Endothelial cell of umbilical vein (primary cell): ENCODE results near the gene TMC3. TPM values are rescaled to one million over a fixed set of nuclear protein-coding genes. Genes with fewer than 3 reads are reported as not detected.

Experiments used
- BruUV-seq: library from RNA; stranded (reverse); fragments of 400-500 nt; replicated peaks from 2 replicates; lab custom pipeline; 2021; lab: Mats Ljungman, UMichigan
- CTCF ChIA-PET: fragments of 300-600, 350-600 bp; sonication (Branson Sonifier 250); formaldehyde crosslinking; loops from one replicate; lab custom pipeline; 2021; ENCODE audit warnings: antibody characterized with exemption, inconsistent platforms; lab: Charles Lee
- POLR2A ChIA-PET: fragments of 300-600, 350-600 bp; sonication (Branson Sonifier 250); formaldehyde crosslinking; loops from one replicate; lab custom pipeline; 2021; ENCODE audit warnings: antibody characterized with exemption, inconsistent platforms; lab: Charles Lee
- DNase-seq: peaks from one replicate; pipeline ENCODE4 v3.0.0-alpha.2; 2011; ENCODE audit warnings: low read depth, low spot score
- FAIRE-seq: peaks from 2 replicates; lab custom pipeline; 2011; peaks lifted over from hg19 to GRCh38; lab: Jason Lieb, UNC
- H2AFZ ChIP-seq: 2 replicates; pipeline ENCODE4 v1.6.0; 2012; ENCODE audit warnings: low read depth, low read length, control low read depth, inconsistent platforms
- H3K27ac ChIP-seq: 2 replicates; pipeline ENCODE4 v1.5.1; 2011; ENCODE audit warnings: low read depth, mild to moderate bottlenecking, control low read depth, low read length, moderate library complexity; ENCODE audit not compliant: insufficient read depth
- H3K27me3 ChIP-seq, 2 experiments: 2 replicates each; pipeline versions ENCODE4 v1.6.0 to v1.6.1; 2011; ENCODE audit warnings: low read length in 2 of 2, mixed read lengths in 1 of 2; ENCODE audit not compliant: control insufficient read depth in 2 of 2, insufficient read depth in 2 of 2
- H3K36me3 ChIP-seq, 2 experiments: 2 replicates in 1 of 2; 3 replicates in 1 of 2; pipeline ENCODE4 v1.5.1; 2011; ENCODE audit warnings: low read length in 2 of 2, mild to moderate bottlenecking in 1 of 2, moderate library complexity in 1 of 2; ENCODE audit not compliant: control insufficient read depth in 2 of 2, insufficient read depth in 2 of 2; ENCODE audit errors: extremely low read depth in 1 of 2
- H3K4me1 ChIP-seq: 3 replicates; pipeline ENCODE4 v1.5.1; 2011; ENCODE audit warnings: mild to moderate bottlenecking, low read length; ENCODE audit not compliant: control insufficient read depth, insufficient read depth; ENCODE audit errors: extremely low read depth
- H3K4me2 ChIP-seq: 2 replicates; pipeline ENCODE4 v1.6.1; 2011; ENCODE audit warnings: low read length, control low read depth, mixed read lengths; ENCODE audit not compliant: insufficient read depth
- H3K4me3 ChIP-seq, 3 experiments: fragments of 200-600 bp in 1 of 3; sonication (generic), shearing (Covaris generic) in 1 of 3; replicated peaks in 1 of 3; 2 replicates each; pipeline ENCODE4 v1.5.1; 2011 to 2016; ENCODE audit warnings: control low read depth in 3 of 3, low read length in 3 of 3, mild to moderate bottlenecking in 2 of 3, inconsistent platforms in 1 of 3, low read depth in 1 of 3, moderate library complexity in 1 of 3; ENCODE audit not compliant: insufficient read depth in 1 of 3
- H3K79me2 ChIP-seq: 2 replicates; pipeline ENCODE4 v1.6.0; 2012; ENCODE audit warnings: low read length, inconsistent platforms; ENCODE audit not compliant: control insufficient read depth, insufficient read depth
- H3K9ac ChIP-seq: replicated peaks from 2 replicates; pipeline ENCODE3; 2011; ENCODE audit warnings: low read length, control low read depth; ENCODE audit not compliant: insufficient read depth; ENCODE audit errors: extremely low read depth
- H3K9me1 ChIP-seq: replicated peaks from 3 replicates; pipeline ENCODE4 v1.6.0; 2011; ENCODE audit warnings: mild to moderate bottlenecking, low read length; ENCODE audit not compliant: control insufficient read depth, insufficient read depth; ENCODE audit errors: extremely low read depth
- H3K9me3 ChIP-seq: replicated peaks from 2 replicates; pipeline ENCODE4 v1.5.1; 2012; ENCODE audit warnings: low read length, inconsistent platforms; ENCODE audit not compliant: control insufficient read depth, insufficient read depth
- H4K20me1 ChIP-seq: replicated peaks from 2 replicates; pipeline ENCODE3; 2011; ENCODE audit warnings: mild to moderate bottlenecking, low read length; ENCODE audit not compliant: control insufficient read depth, insufficient read depth; ENCODE audit errors: extremely low read depth
- EZH2 ChIP-seq: IDR thresholded peaks from 2 replicates; pipeline ENCODE4 v1.6.1; 2012; ENCODE audit warnings: borderline replicate concordance, low read depth, mild to moderate bottlenecking, moderate library complexity, low read length, inconsistent platforms; ENCODE audit not compliant: severe bottlenecking
- FOS ChIP-seq: IDR thresholded peaks from 2 replicates; pipeline ENCODE4 v1.6.1; 2011; ENCODE audit warnings: mild to moderate bottlenecking, low read length, moderate library complexity, borderline replicate concordance; ENCODE audit not compliant: insufficient read depth
- GATA2 ChIP-seq: IDR thresholded peaks from 2 replicates; pipeline ENCODE4 v1.7.0; 2011; ENCODE audit warnings: low read depth, mild to moderate bottlenecking, moderate library complexity, mixed read lengths, low read length; ENCODE audit not compliant: insufficient read length, insufficient read depth
- JUN ChIP-seq: IDR thresholded peaks from 2 replicates; pipeline ENCODE4 v1.6.1; 2011; ENCODE audit warnings: borderline replicate concordance, low read depth; ENCODE audit not compliant: insufficient read length, insufficient read depth
- MAX ChIP-seq: IDR thresholded peaks from 2 replicates; pipeline ENCODE4 v1.6.1; 2011; ENCODE audit not compliant: insufficient read depth, insufficient read length
- MYC ChIP-seq: IDR thresholded peaks from one replicate; pipeline ENCODE4 v1.6.1; 2011; ENCODE audit warnings: mild to moderate bottlenecking, low read depth, low read length
- POLR2A ChIP-seq: IDR thresholded peaks from 2 replicates; pipeline ENCODE4 v1.6.1; 2012; ENCODE audit warnings: low read depth, mild to moderate bottlenecking, control low read depth, low read length
- POLR2AphosphoS5 ChIP-seq: IDR thresholded peaks from 2 replicates; pipeline ENCODE4 v1.6.1; 2012; ENCODE audit warnings: low read depth, mild to moderate bottlenecking, control low read depth, low read length, moderate library complexity; ENCODE audit not compliant: insufficient read depth
- dilution Hi-C: fragments of 300-500 bp; cut with MboI; formaldehyde crosslinking; loops from one replicate; pipeline ENCODE4 v1.15.0; 2019; ENCODE audit warnings: low sequenced_read_pairs; ENCODE audit not compliant: extremely low pct_ligation_motif_present
- intact Hi-C: fragments of 100-400 bp; cut with micrococcal nuclease; formaldehyde crosslinking; loops from one replicate; pipeline ENCODE4 v1.10.0; 2022
- polyA plus RNA-seq, 4 experiments: library from polyadenylated mRNA; depleted of rRNA in 3 of 4; stranded (reverse) in 3 of 4; unstranded in 1 of 4; fragments of >200 nt; gene quantifications; 2 replicates each; pipeline versions ENCODE4 v1.2.1 to v1.2.3, GENCODE V29; 2011 to 2012; ENCODE audit warnings: missing spikeins in 1 of 4
- total RNA-seq: library from RNA; stranded (reverse); gene quantifications from 2 replicates; pipeline ENCODE4 v1.2.3, GENCODE V29; 2021

Gene TMC3
- total and polyA plus RNA-seq, 2 donors (not counting 3 experiments of a cell fraction or from before 2014, with no cell fraction given) = not detected

- CTCF ChIA-PET = no interaction called here
- no peak for FAIRE-seq
- no TSS peak for BruUV-seq
- Histone ChIP-seq H2AFZ (no peak overlapping the region), H3K27me3 (no peaks in the 10 kb centered on the region), H3K79me2 (no peaks in the 10 kb centered on the region), H3K9me3 (no peaks in the 10 kb centered on the region), H3K4me3 (no peak overlapping the region), H3K9me1 (no peaks in the 10 kb centered on the region), H3K4me1 (no peaks in the 10 kb centered on the region), H3K27ac (no peak overlapping the region), H3K4me2 (no peak overlapping the region), H3K9ac (no peak overlapping the region), H3K36me3 (no peaks in the 10 kb centered on the region), H4K20me1 (no peaks in the 10 kb centered on the region)
- TF ChIP-seq MYC = no peak
- TF ChIP-seq JUN = no peak
- TF ChIP-seq FOS = no peak
- TF ChIP-seq POLR2AphosphoS5 = no peak
- no peak for TF ChIP-seq POLR2A
- no peak for TF ChIP-seq EZH2
- TF ChIP-seq MAX = no peak
- no peak for TF ChIP-seq GATA2
- intact Hi-C loops = no loop called here
- no peak for DNase-seq
- POLR2A ChIA-PET = no interaction called here
- dilution Hi-C loops = no loop called here
Measured at GRCh38 chr15:81315452-81316175, 58.4 kb downstream of the TMC3 start.
